ENCODE results near the gene CCR5AS.
"Not testable (repeated sequence)": the region's sequence is repeated elsewhere in the genome, so short reads cannot be mapped to it uniquely, and the experiment has no call there.

CCR5AS gene

GRCh38 chr3:46353090-46353489 lies 53.8 kb downstream of the CCR5AS start:
- DNase-seq: no peak

- DNase-seq: no peak
These were observed 55.2 kb downstream of the CCR5AS start for GRCh38 chr3:46351646-46352045.

GRCh38 chr3:46350262-46350565 lies 56.7 kb downstream of the CCR5AS start:
- no peak for DNase-seq

- no peak for DNase-seq
These were observed 57.2 kb downstream of the CCR5AS start for GRCh38 chr3:46349484-46350261.

- DNase-seq: no peak
These were observed 57.9 kb downstream of the CCR5AS start for GRCh38 chr3:46348823-46349482.

GRCh38 chr3:46344476-46344875 lies 62.4 kb downstream of the CCR5AS start:
- no peak for DNase-seq

- no peak for DNase-seq
These were observed 68.0 kb downstream of the CCR5AS start for GRCh38 chr3:46338840-46339239.

- no peak for DNase-seq
These were observed 69.0 kb downstream of the CCR5AS start for GRCh38 chr3:46337911-46338310.

GRCh38 chr3:46335541-46335940 lies 71.3 kb downstream of the CCR5AS start:
- no peak for DNase-seq

GRCh38 chr3:46334741-46335478 lies 72.0 kb downstream of the CCR5AS start:
- DNase-seq: no peak

- not testable (repeated sequence) for DNase-seq
These were observed 76.2 kb downstream of the CCR5AS start for GRCh38 chr3:46330676-46331075.

GRCh38 chr3:46325645-46326300 lies 81.1 kb downstream of the CCR5AS start:
- DNase-seq: no peak

GRCh38 chr3:46324036-46324435 lies 82.8 kb downstream of the CCR5AS start:
- DNase-seq: no peak

- no peak for DNase-seq
These were observed 85.3 kb downstream of the CCR5AS start for GRCh38 chr3:46321461-46322104.

- no peak for DNase-seq
These were observed 88.5 kb downstream of the CCR5AS start for GRCh38 chr3:46318207-46318927.

- DNase-seq: no peak
These were observed 90.7 kb downstream of the CCR5AS start for GRCh38 chr3:46316206-46316605.

- DNase-seq: no peak
These were observed 92.3 kb downstream of the CCR5AS start for GRCh38 chr3:46314517-46314916.
